HCT116 (cell line): ENCODE data around the gene SMC1B. TPM values are rescaled to one million over a fixed set of nuclear protein-coding genes. Genes with fewer than 3 reads are reported as not detected.

Experiments used
- ATAC-seq: fragments of 200-7000 bp; cut with Tn5 transposase; 2 replicates; pipeline ENCODE4 v1.9.1; 2020; ENCODE audit warnings: mild to moderate bottlenecking, moderate library complexity
- BruUV-seq: library from RNA; stranded (reverse); fragments of 400-500 nt; replicated peaks from 2 replicates; lab custom pipeline; 2021; lab: Mats Ljungman, UMichigan
- CTCF ChIA-PET: fragments of 300-600 bp; sonication (Branson Sonifier 250); formaldehyde crosslinking; loops from one replicate; lab custom pipeline; 2021; ENCODE audit warnings: antibody characterized with exemption; lab: Charles Lee
- POLR2A ChIA-PET: fragments of 300-600, 350-600 bp; sonication (Branson Sonifier 250); formaldehyde crosslinking; loops from one replicate; lab custom pipeline; 2021; ENCODE audit warnings: antibody characterized with exemption; lab: Charles Lee
- RAD21 ChIA-PET, 2 experiments: fragments of 300-600 bp; sonication (Branson Sonifier 250); formaldehyde crosslinking; loops; one replicate each; lab custom pipeline; 2023; ENCODE audit warnings: low total read pairs in 2 of 2; ENCODE audit not compliant: uncharacterized antibody in 2 of 2, unreplicated experiment in 2 of 2, low non-redundant PET in 1 of 2; lab: Charles Lee
- DNase-seq: peaks from one replicate; pipeline ENCODE4 v3.0.0-alpha.2; 2010; ENCODE audit warnings: low read depth, low spot score
- H2AFZ ChIP-seq: fragments of 200-600 bp; shearing (Covaris generic), sonication (generic); 2 replicates; pipeline ENCODE4 v1.6.1; 2017; ENCODE audit warnings: low read depth, mixed run types, mixed read lengths, antibody characterized with exemption, low read length; ENCODE audit not compliant: poor library complexity, severe bottlenecking
- H3K27ac ChIP-seq: 2 replicates; pipeline ENCODE4 v1.5.1; 2012; ENCODE audit warnings: low read depth, low read length
- H3K27me3 ChIP-seq: fragments of 200-600 bp; sonication (generic); 2 replicates; pipeline ENCODE4 v1.6.1; 2016; ENCODE audit warnings: mixed run types, low read length, mixed read lengths; ENCODE audit not compliant: insufficient read depth
- H3K36me3 ChIP-seq, 2 experiments: fragments of 200-500 bp in 1 of 2; fragments of 200-600 bp in 1 of 2; sonication (Bioruptor generic) in 1 of 2; sonication (generic) in 1 of 2; 2 replicates each; pipeline versions ENCODE4 v1.5.1 to v1.6.1; 2014 to 2016; ENCODE audit warnings: low read length in 2 of 2, inconsistent platforms in 1 of 2, mixed read lengths in 1 of 2, mixed run types in 1 of 2; ENCODE audit not compliant: insufficient read depth in 2 of 2, control insufficient read depth in 1 of 2
- H3K4me1 ChIP-seq, 2 experiments: fragments of 200-600 bp in 1 of 2; sonication (generic) in 1 of 2; 2 replicates each; pipeline versions ENCODE4 v1.5.1 to v1.6.1; 2012 to 2017; ENCODE audit warnings: low read length in 2 of 2, inconsistent platforms in 1 of 2, mild to moderate bottlenecking in 1 of 2, mixed read lengths in 1 of 2, mixed run types in 1 of 2, moderate library complexity in 1 of 2; ENCODE audit not compliant: insufficient read depth in 2 of 2, control insufficient read depth in 1 of 2
- H3K4me2 ChIP-seq: fragments of 200-600 bp; sonication (generic); 2 replicates; pipeline ENCODE4 v1.6.1; 2017; ENCODE audit warnings: mixed run types, low read length, mixed read lengths
- H3K4me3 ChIP-seq, 2 experiments: fragments of 200-600 bp in 1 of 2; sonication (generic) in 1 of 2; replicated peaks in 1 of 2; 2 replicates each; pipeline ENCODE4 v1.5.1; 2011 to 2016; ENCODE audit warnings: low read length in 2 of 2, control low read depth in 1 of 2, low read depth in 1 of 2, mild to moderate bottlenecking in 1 of 2, mixed read lengths in 1 of 2, mixed run types in 1 of 2
- H3K79me2 ChIP-seq: fragments of 200-600 bp; sonication (generic); 2 replicates; pipeline ENCODE4 v1.6.1; 2017; ENCODE audit warnings: mild to moderate bottlenecking, mixed run types, low read length, moderate library complexity, mixed read lengths; ENCODE audit not compliant: insufficient read depth
- H3K9ac ChIP-seq: fragments of 200-600 bp; sonication (generic); 2 replicates; pipeline ENCODE4 v1.6.1; 2016; ENCODE audit warnings: low read length, mixed read lengths
- H3K9me2 ChIP-seq: fragments of 200-600 bp; sonication (generic), shearing (Covaris generic); 2 replicates; pipeline ENCODE4 v1.6.1; 2017; ENCODE audit warnings: mixed run types, mild to moderate bottlenecking, moderate library complexity; ENCODE audit not compliant: insufficient read depth
- H3K9me3 ChIP-seq, 2 experiments: fragments of 200-500 bp in 1 of 2; fragments of 200-600 bp in 1 of 2; sonication (Bioruptor generic) in 1 of 2; sonication (generic) in 1 of 2; 2 replicates each; pipeline ENCODE4 v1.6.1; 2014 to 2017; ENCODE audit warnings: low read length in 2 of 2, mixed read lengths in 2 of 2, inconsistent platforms in 1 of 2, low read depth in 1 of 2, mild to moderate bottlenecking in 1 of 2, mixed run types in 1 of 2, moderate library complexity in 1 of 2; ENCODE audit not compliant: control insufficient read depth in 1 of 2, insufficient read depth in 1 of 2
- H4K20me1 ChIP-seq: fragments of 200-600 bp; sonication (generic), shearing (Covaris generic); 2 replicates; pipeline ENCODE4 v1.6.1; 2017; ENCODE audit warnings: mixed run types, mild to moderate bottlenecking, moderate library complexity; ENCODE audit not compliant: insufficient read depth
- ATF3 ChIP-seq: IDR thresholded peaks from 2 replicates; pipeline ENCODE4 v1.6.1; 2012
- CBX3 ChIP-seq: IDR thresholded peaks from 2 replicates; pipeline ENCODE4 v1.6.1; 2012; ENCODE audit warnings: low read depth
- CEBPB ChIP-seq: IDR thresholded peaks from 2 replicates; pipeline ENCODE4 v1.6.1; 2012; ENCODE audit warnings: low read depth
- CTCF ChIP-seq, 3 experiments: fragments of 200-600 bp in 1 of 3; sonication (generic) in 1 of 3; IDR thresholded peaks in 2 of 3; conservative IDR thresholded peaks in 1 of 3; 2 replicates each; pipeline ENCODE4 v1.5.1; 2012 to 2017; ENCODE audit warnings: low read depth in 2 of 3, low read length in 2 of 3, antibody characterized with exemption in 1 of 3, borderline replicate concordance in 1 of 3, control low read depth in 1 of 3, mild to moderate bottlenecking in 1 of 3, mixed read lengths in 1 of 3, mixed run types in 1 of 3, moderate library complexity in 1 of 3; ENCODE audit not compliant: insufficient read depth in 1 of 3
- EZH2 ChIP-seq: fragments of 200-600 bp; sonication (generic); IDR thresholded peaks from 2 replicates; pipeline ENCODE4 v1.6.1; 2017; ENCODE audit warnings: antibody characterized with exemption, mixed run types
- EZH2phosphoT487 ChIP-seq: fragments of 200-600 bp; IDR thresholded peaks from 2 replicates; pipeline ENCODE4 v1.6.1; 2018; ENCODE audit warnings: antibody characterized with exemption, borderline replicate concordance
- JUND ChIP-seq: IDR thresholded peaks from 2 replicates; pipeline ENCODE4 v1.6.1; 2012
- SP1 ChIP-seq: IDR thresholded peaks from 2 replicates; pipeline ENCODE4 v1.6.1; 2012; ENCODE audit warnings: low read depth
- TCF7L2 ChIP-seq: IDR thresholded peaks from 2 replicates; pipeline ENCODE4 v1.7.0; 2011; ENCODE audit warnings: borderline replicate concordance, inconsistent platforms; ENCODE audit not compliant: insufficient read depth, insufficient read length; ENCODE audit errors: extremely low read depth
- YY1 ChIP-seq: IDR thresholded peaks from 2 replicates; pipeline ENCODE4 v1.6.1; 2011; ENCODE audit warnings: low read length, low read depth, moderate library complexity, mild to moderate bottlenecking; ENCODE audit not compliant: insufficient replicate concordance; ENCODE audit errors: extremely low read depth
- ZBTB33 ChIP-seq: IDR thresholded peaks from 2 replicates; pipeline ENCODE4 v1.6.1; 2011; ENCODE audit warnings: mild to moderate bottlenecking, low read length, moderate library complexity; ENCODE audit not compliant: insufficient replicate concordance; ENCODE audit errors: extremely low read depth
- ZFX ChIP-seq: fragments of 450-650 bp; IDR thresholded peaks from 2 replicates; pipeline ENCODE4 v1.6.1; 2017
- intact Hi-C: fragments of 100-400 bp; cut with micrococcal nuclease; formaldehyde crosslinking; loops from 2 replicates; pipeline ENCODE4 v1.10.0; 2022
- total RNA-seq: library from RNA; stranded (reverse); gene quantifications from one replicate; pipeline ENCODE4 v1.2.1, GENCODE V29; 2021; ENCODE audit not compliant: unreplicated experiment
- TF ChIP-seq, protein P1 (sequence below): IDR thresholded peaks from 2 replicates; pipeline ENCODE4 v1.6.1; 2012

SMC1B gene
- total RNA-seq, 1 experiment from 2014 or later: not detected

DNA sequence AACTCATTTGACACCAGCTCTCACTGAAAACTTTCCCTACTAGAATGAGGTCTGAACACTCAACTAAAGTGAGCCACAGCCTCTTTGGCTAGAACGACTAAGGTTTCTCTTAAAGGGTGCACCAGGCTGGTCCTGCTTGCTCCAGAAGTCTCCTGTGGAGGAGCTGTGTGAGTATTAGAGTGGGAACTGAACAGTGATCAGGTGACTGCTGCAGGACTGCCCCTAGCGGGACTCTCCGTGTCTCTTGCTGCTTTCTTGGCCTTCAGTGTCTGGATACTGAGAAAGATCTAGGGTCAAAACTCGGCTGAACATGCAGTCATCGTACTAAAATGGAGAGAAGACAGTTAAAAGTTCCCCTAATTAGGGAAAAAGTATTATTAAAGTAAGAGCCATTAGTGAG lies 69.1 kb downstream of the SMC1B start:
- ATAC-seq (no peak), DNase-seq (no peak)
- Histone ChIP-seq H3K27ac (no peak overlapping the region), H3K4me3 (no peak overlapping the region), H2AFZ (no peak overlapping the region), H3K27me3 (no peaks in the 10 kb centered on the region), H3K9me3 (no peaks in the 10 kb centered on the region), H3K9me2 (no peaks in the 10 kb centered on the region), H3K4me1 (no peaks in the 10 kb centered on the region), H4K20me1 (no peaks in the 10 kb centered on the region), H3K4me2 (no peak overlapping the region), H3K36me3 (peaks cover 8 to 19% of the 10 kb centered on the region in 2 experiments; a peak in 3 of 4 replicates), H3K9ac (no peak overlapping the region), H3K79me2 (no peaks in the 10 kb centered on the region)
- intact Hi-C loops: no loop called here
- ChIA-PET POLR2A (no interaction called here), RAD21 (no interaction called here), CTCF (no interaction called here)
- no peak for TF ChIP-seq CTCF (IDR thresholded peaks at IDR 0.05 in 2 of 3, conservative IDR thresholded peaks at IDR 0.05 in 1 of 3; ENCODE audit: borderline replicate concordance in 1 of 3, insufficient read depth in 1 of 3, low read depth in 2 of 3, low read length in 2 of 3)
- no TSS peak for BruUV-seq

GRCh38 chr22:45343143-45343542 lies 70.3 kb downstream of the SMC1B start:
- Histone ChIP-seq H2AFZ (no peak overlapping the region), H3K79me2 (no peaks in the 10 kb centered on the region), H4K20me1 (no peaks in the 10 kb centered on the region), H3K27ac (no peak overlapping the region), H3K4me2 (no peak overlapping the region), H3K27me3 (no peaks in the 10 kb centered on the region), H3K9ac (no peak overlapping the region), H3K4me1 (no peaks in the 10 kb centered on the region), H3K9me2 (no peaks in the 10 kb centered on the region), H3K4me3 (no peak overlapping the region), H3K9me3 (no peaks in the 10 kb centered on the region), H3K36me3 (peaks cover 11 to 19% of the 10 kb centered on the region in 2 experiments; a peak in 3 of 4 replicates)
- ATAC-seq: no peak
- intact Hi-C loops: no loop called here
- no TSS peak for BruUV-seq
- no peak for TF ChIP-seq ZFX
- TF ChIP-seq CBX3: no peak
- TF ChIP-seq YY1: no peak
- TF ChIP-seq CTCF (IDR thresholded peaks at IDR 0.05 in 2 of 3, conservative IDR thresholded peaks at IDR 0.05 in 1 of 3; ENCODE audit: borderline replicate concordance in 1 of 3, insufficient read depth in 1 of 3, low read depth in 2 of 3, low read length in 2 of 3): no peak
- no peak for TF ChIP-seq TCF7L2
- no peak for TF ChIP-seq EZH2
- no peak for TF ChIP-seq SP1
- no peak for TF ChIP-seq JUND
- no peak for TF ChIP-seq ATF3
- TF ChIP-seq, protein P1, sequence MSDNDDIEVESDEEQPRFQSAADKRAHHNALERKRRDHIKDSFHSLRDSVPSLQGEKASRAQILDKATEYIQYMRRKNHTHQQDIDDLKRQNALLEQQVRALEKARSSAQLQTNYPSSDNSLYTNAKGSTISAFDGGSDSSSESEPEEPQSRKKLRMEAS: no peak
- no peak for TF ChIP-seq EZH2phosphoT487
- TF ChIP-seq CEBPB: no peak
- TF ChIP-seq ZBTB33: no peak
- CTCF ChIA-PET: no interaction called here
- POLR2A ChIA-PET: interaction anchor here (0.7 kb wide), 1 partner anchor 96 kb away, joined by 4 read pairs; no protein-coding TSS in a partner anchor
- RAD21 ChIA-PET: no interaction called here
- no peak for DNase-seq
